ENCODE data around the gene SMC4. TPM values are rescaled to one million over a fixed set of nuclear protein-coding genes. Genes with fewer than 3 reads are reported as not detected.
A peak's percentile ranks its signal among the peaks of the same experiment; 100 is the strongest.

The SMC4 gene
- total RNA-seq (2021; fragmentation: NEBNext Ultra II Directional; extraction: Animal tissue kit (Norgen Biotek cat#: 25700)): 118 and 129 TPM in 2 replicates
- polyA plus RNA-seq (2011; rRNA removed): 26.6 and 34.0 TPM in 2 replicates
- 43.2 TPM for polyA plus RNA-seq (2011; cell fraction: cytosol; rRNA removed)
- polyA plus RNA-seq (2011; cell fraction: nucleus; rRNA removed): 61.2 TPM
- 56.6 to 115 TPM (median 74.1 TPM) in 4 replicates for polyA plus RNA-seq (2012, experiment 1 of 2)
- polyA plus RNA-seq (2012, experiment 2 of 2): 7.9 TPM
- polyA plus RNA-seq (2013, experiment 1 of 2): 291 TPM
- polyA plus RNA-seq (2013, experiment 2 of 2): 273 TPM
- 20.3 and 25.7 TPM in 2 replicates for polyA minus RNA-seq (2011; rRNA and poly(A)+ RNA removed)
- 53.5 TPM for polyA minus RNA-seq (2011; cell fraction: cytosol; rRNA and poly(A)+ RNA removed)
- polyA minus RNA-seq (2011; cell fraction: nucleus; rRNA and poly(A)+ RNA removed): 131 TPM
- long read RNA-seq, experiment 1, full-length matches to known transcripts: 7 of 72 reads
- long read RNA-seq, experiment 1, partial matches to known transcripts: 61 of 72 reads
- long read RNA-seq, experiment 1, other reads (novel, unspliced or antisense): 4 of 72 reads
- long read RNA-seq, experiment 2, partial matches to known transcripts: 24 of 28 reads
- long read RNA-seq, experiment 2, other reads (novel, unspliced or antisense): 4 of 28 reads

- Histone ChIP-seq H3K79me2 (ENCODE audit: control insufficient read depth in 1 of 2, insufficient read depth in 2 of 2, low read length in 2 of 2) (peaks cover 19 to 68% of the 10 kb centered on the region in 2 experiments), H2AK5ac (ENCODE audit: low read depth, low read length) (no peak within 1 kb of the TSS), H4K5ac (ENCODE audit: insufficient read length, low read depth, low read length) (peak within 1 kb of the TSS; percentile 96), H2BK12ac (ENCODE audit: low read depth, low read length) (peak within 1 kb of the TSS; percentile 91; the same call in 1 of the 2 replicates), H3K36me3 (ENCODE audit: control insufficient read depth in 2 of 4, insufficient read depth in 4 of 4, low read length in 3 of 4) (peaks cover 0 to 5% (median under 1%) of the 10 kb centered on the region in 4 experiments; a peak in 4 of 8 replicates), H3K4ac (replicated peaks; ENCODE audit: insufficient read length, low read depth, low read length) (peak within 1 kb of the TSS; percentile 83), H3K79me1 (ENCODE audit: low read depth, low read length) (no peaks in the 10 kb centered on the region), H3K14ac (ENCODE audit: insufficient read length) (no peak within 1 kb of the TSS), H3K4me3 (ENCODE audit: extremely low read depth in 1 of 4, insufficient read depth in 2 of 4, low read depth in 3 of 4, low read length in 4 of 4) (peak within 1 kb of the TSS; percentile 84 to 99 (median 92)), H4K20me1 (replicated peaks in 1 of 2; ENCODE audit: control insufficient read depth in 1 of 2, insufficient read depth in 2 of 2, low read length in 2 of 2) (peaks cover 18% of the 10 kb centered on the region in 2 experiments), H4K91ac (replicated peaks; ENCODE audit: insufficient read length, low read length) (no peak within 1 kb of the TSS), H2BK5ac (ENCODE audit: low read depth, low read length) (peak within 1 kb of the TSS; percentile 97), H3K23me2 (ENCODE audit: low read depth, low read length) (peaks cover 5% of the 10 kb centered on the region; the same call in 1 of the 2 replicates), H3K23ac (ENCODE audit: insufficient read length) (no peak within 1 kb of the TSS), H2AFZ (ENCODE audit: low read length) (peak within 1 kb of the TSS; percentile 94), H4K8ac (ENCODE audit: extremely low read depth, insufficient read depth, low read length) (peak within 1 kb of the TSS; percentile 96), H3K56ac (replicated peaks; ENCODE audit: insufficient read length, low read depth, low read length) (peak within 1 kb of the TSS; percentile 50), H3K27ac (ENCODE audit: low read depth, low read length) (peak within 1 kb of the TSS; percentile 97), H3K9me3 (ENCODE audit: insufficient read depth in 2 of 2, low read depth in 1 of 2, low read length in 1 of 2) (no peaks in the 10 kb centered on the region), H3K4me1 (replicated peaks in 1 of 4; ENCODE audit: control insufficient read depth in 3 of 4, insufficient read depth in 4 of 4, low read length in 3 of 4) (no peaks in the 10 kb centered on the region; a peak in 3 of 7 replicates), H2BK20ac (ENCODE audit: low read length) (no peak within 1 kb of the TSS), H3K27me3 (replicated peaks in 1 of 4; ENCODE audit: control insufficient read depth in 3 of 4, extremely low read depth in 1 of 4, insufficient read depth in 3 of 4, low read length in 3 of 4) (no peaks in the 10 kb centered on the region), H3K4me2 (ENCODE audit: insufficient read depth in 1 of 2, low read depth in 2 of 2, low read length in 2 of 2) (peak within 1 kb of the TSS; percentile 87 to 91), H3K18ac (ENCODE audit: extremely low read depth, low read length) (peak within 1 kb of the TSS; percentile 98), H2BK120ac (replicated peaks; ENCODE audit: low read depth, low read length) (no peak within 1 kb of the TSS), H2BK15ac (ENCODE audit: low read length) (no peak within 1 kb of the TSS), H3K9ac (replicated peaks in 1 of 4; ENCODE audit: extremely low read depth in 1 of 4, low read depth in 3 of 4, low read length in 3 of 4) (peak within 1 kb of the TSS; percentile 78 to 99 (median 94))
- DNase-seq (ENCODE audit: low read depth in 1 of 2, low spot score in 2 of 2) (peak; percentile 76 to 93), FAIRE-seq (peak; percentile 80)
- ChIA-PET CTCF (ENCODE audit: partially characterized antibody) (no interaction called here), POLR2A (ENCODE audit: partially characterized antibody) (interaction anchor here (0.6 to 2.3 kb wide), 26 partner anchors 8 to 1604 kb away, joined by 3 to 26 read pairs (median 4); partner anchors contain the start of genes C3orf80 and TRIM59)
- WGBS, 2 experiments (ENCODE audit: extremely low coverage in 1 of 2, insufficient coverage in 1 of 2, insufficient read length in 1 of 2, insufficient replicate concordance in 2 of 2, low coverage in 1 of 2, low lambda C conversion rate in 2 of 2, missing lambda C conversion rate in 1 of 2): 1% methylated on average over 59 of the region's 63 CpGs; no CpG with 5 or more reads in 1 of the 2 experiments
- TF ChIP-seq SRF (IDR thresholded peaks at IDR 0.05; ENCODE audit: low read depth, low read length) (no peak), ATF2 (IDR thresholded peaks at IDR 0.05; ENCODE audit: low read length) (no peak), RXRA (IDR thresholded peaks at IDR 0.05; ENCODE audit: insufficient read depth, low read depth, low read length) (no peak), POLR2AphosphoS5 (IDR thresholded peaks at IDR 0.05; ENCODE audit: low read depth, low read length) (peak; percentile 94), CBX5 (IDR thresholded peaks at IDR 0.05; ENCODE audit: low read depth, low read length) (no peak), CTBP2 (IDR thresholded peaks at IDR 0.05; ENCODE audit: borderline replicate concordance, insufficient read depth, insufficient read length, low read length) (no peak)
Observed at GRCh38 chr3:160399125-160400029, at the start of gene SMC4, which contains the start of gene IFT80. TSS of gene SMC4 (plus strand) at chr3:160399650. CDS start at chr3:160400827, 1,177 bp downstream. TSS of gene IFT80 (minus strand) at chr3:160399225. CDS start at chr3:160384600, 14,625 bp downstream.
